NCI-H2029 treated with DMSO at 0.1 percent for 48 hours (cell line): Measurements from ENCODE around the gene PTP4A1.
"Not testable (repeated sequence)": the region's sequence is repeated elsewhere in the genome, so short reads cannot be mapped to it uniquely, and the experiment has no call there.

Experiments used
- DNase-seq: peaks from one replicate; lab custom pipeline; 2025; lab: John Stamatoyannopoulos, UW

Gene PTP4A1

DNA sequence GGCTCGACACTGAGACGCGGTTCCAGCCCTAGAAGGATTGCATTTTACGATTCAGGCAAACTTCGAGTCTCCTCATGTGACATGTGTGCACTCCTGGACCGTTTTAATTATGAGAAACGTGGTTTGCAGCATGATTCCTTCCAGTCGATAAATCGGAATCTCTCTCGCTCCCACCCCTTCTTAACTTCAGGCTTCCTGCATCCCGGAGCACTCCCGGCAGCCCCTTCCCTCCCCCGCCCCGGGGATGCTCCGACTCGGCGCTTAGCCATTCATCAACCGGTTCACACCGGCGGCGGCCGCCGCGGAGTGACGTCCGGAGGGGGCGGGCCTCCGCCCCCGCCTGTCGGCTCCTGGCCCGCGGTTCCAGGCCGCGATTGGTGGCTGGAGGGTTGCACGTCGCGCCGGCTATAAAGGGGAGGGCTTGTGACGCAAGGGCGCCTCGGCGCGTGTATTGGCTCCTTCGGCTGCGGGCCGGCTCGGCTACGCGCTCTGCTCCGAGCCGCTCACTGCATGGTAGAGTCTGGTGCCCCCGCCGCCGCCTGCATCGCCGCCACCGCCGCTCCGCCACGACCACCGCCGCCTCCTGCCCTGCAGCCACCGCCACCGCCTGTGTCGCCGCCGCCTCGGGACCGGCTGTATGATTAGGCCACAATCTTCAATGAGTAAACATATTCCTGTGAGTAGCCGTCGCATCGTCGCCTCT, at the start of gene PTP4A1, which contains the start of gene LOC128125822:
TSS of gene PTP4A1 (plus strand) at position 437 of the 703 bp plus-strand sequence. CDS start 4,401 bp downstream, outside the sequence.
TSS of gene LOC128125822 (plus strand) at position 437 of the 703 bp plus-strand sequence.
- peak; percentile 85 for DNase-seq

DNA sequence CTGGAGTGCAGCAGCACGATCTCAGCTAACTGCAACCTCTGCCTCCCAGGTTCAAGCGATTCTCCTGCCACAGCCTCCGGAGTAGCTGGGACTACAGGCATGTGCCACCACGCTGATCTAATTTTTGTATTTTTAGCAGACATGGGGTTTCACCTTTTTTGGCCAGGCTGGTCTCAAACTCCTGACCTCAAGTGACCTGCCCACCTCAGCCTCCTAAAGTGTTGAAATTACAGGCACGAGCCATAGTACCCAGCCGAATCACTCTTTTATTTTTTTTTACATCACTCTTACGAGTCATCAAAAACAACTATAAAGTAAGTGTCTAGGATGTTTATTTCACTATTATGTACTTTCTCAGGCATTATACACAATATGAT, 49.4 kb upstream of the PTP4A1 start:
- DNase-seq = not testable (repeated sequence)

- no peak for DNase-seq
Measured at GRCh38 chr6:63523630-63524029, 48.6 kb upstream of the PTP4A1 start.

GRCh38 chr6:63525186-63525878, 46.9 kb upstream of the PTP4A1 start:
- DNase-seq = no peak

GRCh38 chr6:63526931-63527330, 45.3 kb upstream of the PTP4A1 start:
- no peak for DNase-seq

DNA sequence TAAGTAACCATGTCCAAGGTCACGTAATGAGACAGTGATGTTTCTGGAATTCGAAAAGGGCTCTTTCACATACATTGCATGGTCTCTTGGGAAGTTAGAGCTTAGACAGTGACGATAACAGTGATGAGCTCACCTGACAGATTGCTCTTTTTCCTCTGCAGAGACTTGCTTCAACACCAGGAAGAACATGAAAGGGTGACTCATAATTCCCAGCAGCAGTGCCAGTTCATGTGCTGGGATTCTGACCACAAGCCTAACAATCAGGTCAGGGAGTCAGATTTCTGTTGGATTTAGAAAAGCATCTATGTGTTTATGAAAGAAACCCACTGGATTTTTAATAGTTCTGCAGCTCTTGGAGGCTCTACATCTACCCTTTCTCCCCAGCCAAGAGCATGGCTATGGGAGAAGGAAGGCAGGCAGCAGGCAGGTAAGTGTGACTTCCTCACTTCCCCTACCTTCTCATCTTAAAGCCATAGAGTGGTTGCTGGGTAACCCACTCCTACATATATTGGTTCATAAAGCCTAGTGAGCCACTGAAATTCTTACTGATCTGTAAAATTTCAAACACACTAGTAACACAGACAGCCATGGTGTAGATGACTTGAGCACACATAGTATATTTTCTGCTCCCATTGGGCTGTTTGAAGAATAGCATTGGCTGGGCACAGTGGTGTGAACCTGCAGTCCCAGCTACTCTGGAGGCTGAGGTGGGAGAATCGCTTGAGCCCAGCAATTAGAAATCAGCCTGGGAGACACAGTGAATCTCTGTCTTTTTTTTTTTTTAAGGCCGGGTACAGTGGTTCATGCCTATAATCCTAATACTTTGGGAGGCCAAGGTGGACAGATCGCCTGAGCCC, 44.4 kb upstream of the PTP4A1 start:
- DNase-seq = no peak

DNA sequence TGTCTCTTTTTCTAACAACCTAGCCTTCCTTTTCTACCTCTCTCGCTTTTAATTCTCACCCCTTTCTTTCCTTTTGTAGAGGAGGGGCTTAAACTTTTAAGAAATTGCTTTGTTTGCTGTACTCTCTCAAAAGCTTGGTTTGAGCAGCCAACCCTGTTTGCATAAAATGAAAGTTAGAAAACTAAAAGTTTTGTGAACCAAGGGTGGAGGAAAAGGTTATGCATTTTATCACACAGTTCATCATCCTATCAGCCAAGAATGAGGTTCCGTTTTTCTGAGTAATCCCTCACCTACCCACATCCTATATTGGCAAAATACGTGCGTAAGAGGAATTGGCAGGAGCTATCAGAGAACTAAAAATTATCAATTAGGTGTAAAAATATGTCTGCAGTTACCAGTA, 42.8 kb upstream of the PTP4A1 start:
- no peak for DNase-seq

- no peak for DNase-seq
Measured at GRCh38 chr6:63530182-63530581, 42.1 kb upstream of the PTP4A1 start.

GRCh38 chr6:63530991-63531390, 41.3 kb upstream of the PTP4A1 start:
- no peak for DNase-seq

- no peak for DNase-seq
Measured at GRCh38 chr6:63533026-63533425, 39.3 kb upstream of the PTP4A1 start.

DNA sequence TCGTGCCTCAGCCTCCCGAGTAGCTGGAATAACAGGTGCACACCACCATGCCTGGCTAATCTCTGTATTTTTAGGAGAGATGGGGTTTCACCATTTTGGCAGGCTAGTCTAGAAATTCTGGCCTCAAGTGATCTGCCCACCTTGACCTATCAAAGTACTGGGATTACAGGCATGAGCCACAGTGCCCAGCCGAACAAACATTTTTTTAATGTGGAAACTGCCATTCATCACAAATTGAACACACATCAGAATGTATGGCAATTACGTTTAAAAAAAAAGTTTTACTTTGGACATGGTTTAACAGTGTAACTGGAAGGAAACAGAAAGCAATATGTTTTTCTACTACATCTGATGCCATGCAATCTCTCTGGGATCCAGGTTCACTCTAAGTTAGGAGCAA, 38.3 kb upstream of the PTP4A1 start:
- no peak for DNase-seq

DNA sequence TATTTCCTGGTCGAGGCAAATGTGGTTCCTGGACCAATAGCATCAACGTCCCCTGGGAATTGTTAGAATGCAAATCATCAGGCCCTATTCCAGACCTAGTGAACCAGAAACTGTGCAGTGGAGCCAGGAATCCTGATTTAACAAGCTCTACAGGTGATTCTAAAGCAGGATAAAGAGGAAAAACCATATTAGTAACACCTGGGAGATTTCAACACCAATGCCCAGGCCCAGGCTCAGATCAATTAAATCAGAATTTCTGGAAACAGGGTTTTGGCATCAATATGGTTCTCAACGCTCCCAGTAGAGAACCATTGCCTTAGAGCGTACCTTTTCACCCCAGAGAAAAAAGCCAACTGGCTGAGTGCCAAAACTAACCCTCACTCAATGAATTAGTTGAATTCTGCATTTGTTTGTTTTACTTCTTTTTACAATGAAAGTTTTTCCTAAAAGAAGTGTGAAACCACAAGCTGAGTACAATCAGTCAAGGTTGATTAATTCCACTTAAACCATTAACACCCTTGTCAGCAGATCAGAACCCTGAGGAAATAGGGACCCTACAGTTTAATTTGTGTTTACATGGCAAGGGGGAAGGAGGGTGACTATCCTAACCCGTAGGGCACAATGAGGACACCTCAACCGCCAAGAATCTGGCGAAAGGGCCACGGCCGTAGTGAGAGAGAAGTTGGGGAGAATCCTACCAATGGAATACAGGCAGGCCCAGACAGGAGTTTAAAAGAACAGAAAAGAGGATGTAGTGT, 34.9 kb upstream of the PTP4A1 start:
- DNase-seq = no peak

DNA sequence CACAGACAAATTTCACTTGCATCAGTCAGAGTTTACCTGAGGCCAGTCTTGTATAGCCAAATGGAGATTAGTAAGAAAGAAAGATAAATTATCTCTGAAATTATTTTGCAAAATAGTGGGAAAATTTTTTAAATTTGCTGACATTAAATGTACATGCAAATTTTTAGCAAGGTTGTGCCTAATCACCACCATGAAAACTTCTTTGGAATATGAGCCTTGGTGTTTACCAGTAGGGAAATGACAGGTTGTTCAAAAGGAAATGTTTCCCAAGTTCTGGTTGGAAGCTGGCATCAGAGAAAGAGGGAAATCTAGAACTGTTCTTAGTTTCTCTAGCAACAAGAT, 34.4 kb upstream of the PTP4A1 start:
- DNase-seq = no peak

DNA sequence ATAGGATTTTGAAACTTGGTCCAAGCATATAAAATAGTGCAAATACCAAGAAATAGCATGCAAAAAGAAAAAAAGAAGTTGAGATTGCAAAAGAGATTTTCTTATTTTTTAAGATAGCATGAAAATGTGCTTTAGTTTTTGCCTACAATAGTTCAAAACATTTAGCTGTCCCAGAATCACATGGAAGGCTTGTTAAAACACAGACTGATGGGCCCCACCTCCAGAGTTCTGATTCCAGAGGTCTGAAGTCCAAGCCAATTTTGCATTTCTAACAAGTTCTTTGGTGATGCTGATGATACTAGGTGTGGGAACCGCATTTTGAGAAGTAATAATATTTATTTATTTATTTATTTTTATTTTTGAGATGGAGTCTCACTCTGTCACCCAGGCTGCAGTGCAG, 33.7 kb upstream of the PTP4A1 start:
- no peak for DNase-seq

GRCh38 chr6:63543001-63543400, 29.3 kb upstream of the PTP4A1 start:
- DNase-seq = no peak

DNA sequence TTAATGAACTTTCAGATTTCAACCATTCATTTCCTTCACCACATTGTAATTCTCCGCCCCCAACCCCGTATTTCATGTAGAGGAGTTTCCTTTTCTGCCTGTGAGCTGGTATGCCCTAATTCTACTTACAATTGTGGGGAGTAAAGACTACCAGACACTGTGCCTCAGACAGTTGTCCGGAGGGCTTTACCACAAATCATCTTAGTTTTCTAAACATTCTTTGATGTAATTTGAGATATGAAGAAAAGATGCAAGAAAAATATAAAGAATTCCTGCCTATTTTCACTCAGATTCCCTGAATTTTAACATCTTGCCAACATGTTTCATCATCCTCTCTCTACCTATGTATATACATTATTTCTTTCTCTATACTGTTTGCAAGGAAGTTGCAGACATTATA, 28.3 kb upstream of the PTP4A1 start:
- DNase-seq = no peak

DNA sequence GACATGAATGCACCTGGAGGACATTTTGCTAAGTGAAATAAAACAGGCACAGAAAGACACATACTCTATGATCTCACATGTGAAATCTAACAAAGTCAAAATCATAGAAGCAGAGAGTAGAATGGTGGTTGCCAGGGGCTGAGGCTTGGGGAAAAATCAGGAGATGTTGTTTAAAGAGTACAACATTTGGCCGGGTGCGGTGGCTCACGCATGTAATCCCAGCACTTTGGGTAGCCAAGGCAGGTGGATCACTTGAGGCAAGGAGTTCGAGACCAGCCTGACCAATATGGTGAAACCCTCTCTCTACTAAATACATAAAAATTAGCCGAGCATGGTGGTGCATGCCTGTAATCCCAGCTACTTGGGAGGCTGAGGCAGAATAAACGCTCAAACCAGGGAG, 26.0 kb upstream of the PTP4A1 start:
- no peak for DNase-seq

DNA sequence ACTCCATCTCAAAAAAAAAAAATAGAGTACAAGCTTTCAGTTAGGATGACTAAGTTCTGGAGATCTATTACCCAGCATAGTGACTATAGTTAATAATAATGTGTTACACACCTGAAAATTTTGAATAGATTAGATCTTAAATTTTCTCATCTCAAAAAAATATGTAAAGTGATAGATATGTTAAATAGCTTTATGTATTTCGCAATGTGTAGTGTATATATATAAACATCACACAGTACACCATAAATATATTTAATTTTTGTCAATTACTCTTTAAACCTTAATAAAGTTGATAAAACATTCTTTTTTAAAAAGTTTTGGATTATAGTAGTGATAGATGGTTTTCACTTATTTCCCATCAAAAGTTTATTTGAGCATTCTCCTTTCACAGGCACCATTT, 25.6 kb upstream of the PTP4A1 start:
- DNase-seq = no peak

GRCh38 chr6:63549076-63549475, 23.2 kb upstream of the PTP4A1 start:
- no peak for DNase-seq

DNA sequence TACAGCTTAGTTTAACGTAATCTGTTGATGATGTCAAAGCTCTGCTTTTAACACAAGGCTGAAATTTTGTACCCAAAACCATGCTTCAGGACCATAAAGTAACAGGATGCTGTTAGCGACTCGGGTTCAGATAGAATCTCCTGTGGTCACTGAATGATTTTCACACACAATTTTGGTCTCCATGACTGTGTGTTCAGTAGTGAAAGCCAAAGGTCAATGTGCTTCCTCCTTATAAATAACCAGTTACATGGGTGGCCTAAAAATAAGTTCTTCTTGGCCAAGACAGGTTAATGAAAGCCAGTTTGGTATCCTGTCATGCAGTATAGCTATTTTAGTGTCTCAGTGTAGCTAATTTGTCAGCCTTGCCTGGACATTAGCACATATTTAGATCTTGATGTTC, 19.1 kb upstream of the PTP4A1 start:
- no peak for DNase-seq

GRCh38 chr6:63553900-63554299, 18.4 kb upstream of the PTP4A1 start:
- no peak for DNase-seq

GRCh38 chr6:63554782-63555181, 17.5 kb upstream of the PTP4A1 start:
- DNase-seq = no peak
